ENCODE results near the gene NAV2.

NAV2 gene

DNA sequence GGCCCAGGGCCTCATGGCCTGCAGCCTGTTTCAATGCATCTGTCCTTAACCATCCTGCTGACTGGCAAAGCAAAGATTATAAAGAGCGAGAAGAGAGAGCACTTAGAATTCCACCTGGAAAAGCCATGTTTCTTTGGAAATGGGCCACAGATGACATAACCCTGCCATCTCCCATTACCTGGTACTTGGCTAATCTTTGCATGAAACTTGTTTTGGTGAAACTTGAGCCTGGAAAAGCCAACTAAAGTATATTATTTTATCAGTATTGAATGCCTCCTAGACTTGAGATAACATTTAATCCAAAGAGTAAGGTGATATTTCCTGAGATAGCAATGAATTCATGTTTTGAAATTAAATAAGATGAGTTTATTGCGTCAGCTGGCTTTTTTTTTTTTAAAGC is 72.6 kb downstream of the NAV2 start:
- DNase-seq = no peak

DNA sequence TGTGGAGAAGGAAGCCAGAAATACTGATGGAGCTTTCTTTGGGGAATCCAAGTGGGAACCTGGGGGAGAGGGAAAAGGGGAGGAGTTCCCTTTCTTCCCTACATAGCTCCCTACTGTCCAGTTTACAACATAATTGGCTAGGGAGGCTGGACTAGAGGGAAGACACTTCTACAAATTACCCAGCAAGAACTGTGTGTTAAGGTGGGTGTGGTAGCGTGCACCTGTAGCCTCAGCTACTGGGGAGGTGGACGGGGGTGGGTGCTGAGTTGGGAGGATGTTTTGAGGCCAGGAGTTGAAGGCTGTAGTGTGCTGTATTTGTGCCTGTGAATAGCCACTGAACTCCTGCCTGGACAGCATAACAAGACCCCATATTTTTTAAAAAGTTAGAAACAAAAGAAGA is 74.0 kb downstream of the NAV2 start:
- no peak for DNase-seq

DNA sequence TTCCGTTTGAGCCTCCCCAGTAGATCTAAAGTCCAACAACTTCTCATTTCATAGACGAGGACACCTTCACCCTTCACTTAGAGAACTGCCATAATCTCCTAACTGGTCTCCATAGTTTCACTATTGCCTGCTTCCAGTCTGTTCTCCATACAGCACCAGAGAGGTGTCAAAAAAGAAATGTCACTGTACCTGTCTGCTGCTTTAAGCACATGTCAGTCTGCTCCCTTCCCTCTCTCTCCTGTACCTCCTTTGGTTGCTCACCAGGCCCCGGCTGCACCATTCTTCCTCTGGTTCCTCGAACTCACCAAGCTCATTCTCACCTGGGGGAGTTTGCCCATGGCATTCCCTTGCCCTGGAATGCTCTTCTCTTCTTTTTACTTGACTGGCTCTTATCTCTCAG is 75.8 kb downstream of the NAV2 start:
- DNase-seq = no peak

DNA sequence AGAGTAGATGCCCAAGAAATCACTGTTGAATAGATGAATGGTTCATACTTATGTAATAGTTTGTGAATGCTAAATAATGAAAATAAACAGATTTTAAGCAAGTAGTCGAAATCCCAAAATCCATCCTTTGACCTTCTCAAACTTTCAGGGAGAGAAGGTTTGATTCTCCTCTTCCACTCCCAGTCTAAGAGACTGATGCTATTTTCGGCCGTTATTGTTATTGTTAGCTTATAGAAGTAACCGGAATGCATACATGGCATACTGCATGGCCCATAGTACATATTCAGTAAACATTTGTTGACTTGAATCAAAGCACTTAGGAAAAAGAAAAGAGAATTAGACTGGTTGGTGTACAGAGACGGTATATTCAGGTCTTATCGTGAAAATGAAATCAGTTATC is 76.6 kb downstream of the NAV2 start:
- DNase-seq = no peak

DNA sequence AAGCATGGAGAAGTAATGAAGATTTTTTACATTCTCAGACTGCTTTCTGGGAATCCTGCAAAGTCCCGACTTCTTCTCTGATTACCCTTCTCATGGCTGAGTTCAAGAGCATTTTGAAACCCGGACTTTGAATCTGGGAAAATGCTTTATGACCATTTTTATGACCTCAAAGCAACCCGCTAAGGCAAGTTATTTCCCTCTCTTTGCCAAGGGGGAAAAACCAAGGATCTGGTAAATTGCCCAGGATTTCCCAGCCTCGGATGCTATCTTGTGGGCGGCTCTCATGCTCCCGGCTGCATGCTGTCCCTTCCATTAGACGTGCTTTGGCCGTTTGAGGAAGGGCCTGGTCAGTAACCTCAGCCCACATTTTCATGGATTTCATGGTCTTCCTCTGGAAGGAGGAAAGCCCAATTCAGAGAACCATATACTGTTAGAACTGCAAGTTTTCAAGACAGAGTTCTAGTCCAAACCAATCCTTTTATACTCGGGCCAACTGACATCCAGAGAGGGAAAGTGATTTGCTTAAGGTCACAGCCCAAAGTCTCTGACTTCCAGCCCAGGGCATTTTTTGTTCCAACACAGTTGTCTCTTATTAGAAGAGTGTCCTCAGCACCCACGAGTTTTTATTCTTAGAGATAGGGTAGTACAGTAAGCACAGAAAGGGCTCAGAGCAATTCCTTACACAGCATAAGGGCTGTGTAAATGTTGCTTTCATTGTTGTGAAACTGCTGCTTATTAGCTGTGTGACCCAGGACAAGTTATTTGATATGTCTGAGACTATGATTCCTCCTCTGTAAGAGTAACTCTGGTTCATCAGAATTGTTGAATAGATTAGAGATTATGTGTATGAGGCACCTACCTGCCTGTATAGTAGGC is 77.4 kb downstream of the NAV2 start:
- no peak for DNase-seq

DNA sequence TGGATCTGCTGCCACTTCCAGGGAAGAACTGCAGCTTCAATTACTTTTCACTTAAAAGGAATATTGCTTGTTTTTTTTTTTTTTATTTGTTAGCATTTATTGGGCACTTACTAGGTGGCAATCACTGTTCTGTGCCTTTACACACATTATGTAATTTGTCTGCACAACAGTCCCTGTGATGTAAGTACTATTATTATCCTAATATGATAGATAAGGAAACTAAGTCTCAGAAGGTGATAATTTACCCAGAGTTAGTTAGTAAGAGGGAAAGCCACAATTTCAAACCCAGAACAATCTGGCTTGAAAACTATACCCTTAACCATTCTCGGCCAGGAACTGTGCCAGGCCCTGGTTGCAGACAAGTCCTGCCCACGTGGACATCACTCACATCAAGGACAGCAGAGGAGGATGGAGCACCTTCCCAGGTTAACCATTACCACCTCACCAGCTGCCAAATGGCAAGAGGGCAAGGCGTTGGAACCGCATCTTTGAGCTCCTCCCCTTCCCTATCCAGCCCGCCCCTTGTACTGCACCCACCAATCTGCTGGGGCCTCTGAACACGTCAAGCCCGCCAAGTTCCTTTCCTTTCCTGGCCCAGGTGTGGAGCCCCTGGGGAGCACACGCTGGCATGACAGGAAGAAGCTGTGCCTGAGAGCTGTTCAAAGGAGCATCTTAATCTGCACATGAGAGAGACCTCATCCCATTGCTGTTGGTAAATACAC is 78.4 kb downstream of the NAV2 start:
- no peak for DNase-seq

DNA sequence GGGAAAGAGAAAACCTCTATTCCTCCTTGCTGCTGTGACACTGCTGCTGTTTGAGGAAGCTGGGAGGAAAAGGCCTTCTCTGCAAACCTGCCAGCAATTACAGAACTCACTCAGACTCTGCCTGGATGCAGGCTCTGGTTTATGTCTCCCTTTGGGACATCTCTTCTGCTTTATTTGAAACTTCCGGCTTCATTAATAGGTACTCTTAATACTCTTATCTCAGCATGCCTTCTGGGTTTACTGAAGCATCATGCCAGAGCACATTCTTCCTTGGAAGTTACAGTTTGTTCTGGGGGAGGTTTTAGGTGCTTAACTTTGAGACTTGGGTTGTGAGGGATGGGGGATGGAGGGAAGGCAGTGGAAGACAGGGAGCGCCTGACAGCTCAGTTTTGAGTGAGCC is 79.9 kb downstream of the NAV2 start:
- DNase-seq = no peak

DNA sequence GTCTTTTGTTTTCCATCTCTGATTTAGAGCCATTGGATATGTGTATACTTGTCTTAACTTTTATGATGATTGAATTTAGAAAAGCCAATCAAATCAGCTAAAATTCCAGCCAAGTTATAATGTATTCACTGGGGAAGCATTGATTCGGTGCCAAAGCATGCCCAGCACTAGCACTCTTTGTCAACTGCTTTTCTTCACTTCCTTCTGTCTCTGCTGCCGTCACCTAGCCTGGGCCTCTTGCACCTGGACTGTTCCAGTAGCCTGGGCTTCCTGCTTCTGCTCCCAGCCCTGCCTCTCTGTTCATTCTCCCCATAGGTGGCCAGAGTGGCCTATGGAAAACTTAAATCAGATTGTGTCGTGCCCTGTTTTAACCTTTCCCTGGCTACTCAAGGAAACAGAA is 80.7 kb downstream of the NAV2 start:
- DNase-seq = no peak

DNA sequence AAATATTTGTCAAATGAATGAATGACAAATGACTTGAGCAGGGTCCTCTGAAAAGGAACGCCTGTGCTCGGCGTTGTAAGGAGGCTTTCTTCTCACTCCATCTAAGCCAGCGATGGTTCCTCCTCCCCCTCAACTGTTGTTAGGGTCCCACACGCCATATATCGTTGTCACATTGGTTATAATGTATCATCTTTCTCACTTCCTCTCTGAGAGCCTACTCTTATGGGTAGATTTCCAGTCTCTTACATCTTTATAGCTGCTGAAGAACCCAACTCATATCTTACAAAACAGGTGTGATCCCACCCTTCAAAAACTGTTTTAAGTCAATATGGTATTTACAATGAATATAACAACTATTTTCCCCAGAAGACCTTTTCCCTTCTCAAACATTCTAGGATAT is 81.5 kb downstream of the NAV2 start:
- DNase-seq = no peak

DNA sequence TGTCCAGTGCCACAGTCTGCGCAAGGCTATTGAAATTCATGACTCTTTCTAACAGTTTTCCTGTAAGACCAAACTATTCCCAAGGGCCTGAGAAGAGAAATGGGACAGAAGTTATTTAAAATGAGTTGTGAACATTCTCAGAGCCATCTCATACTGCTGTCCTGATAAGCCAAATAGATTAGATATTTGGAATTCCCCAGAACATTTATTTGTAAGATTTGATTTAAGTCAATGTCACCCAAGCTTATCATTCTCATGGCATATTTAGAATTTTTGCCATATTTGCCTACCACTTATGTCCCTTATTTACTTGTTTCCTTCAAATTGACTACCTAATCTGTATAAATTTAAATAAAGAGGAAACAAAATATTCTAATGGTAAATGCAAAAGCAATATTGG is 82.4 kb downstream of the NAV2 start:
- DNase-seq = no peak

DNA sequence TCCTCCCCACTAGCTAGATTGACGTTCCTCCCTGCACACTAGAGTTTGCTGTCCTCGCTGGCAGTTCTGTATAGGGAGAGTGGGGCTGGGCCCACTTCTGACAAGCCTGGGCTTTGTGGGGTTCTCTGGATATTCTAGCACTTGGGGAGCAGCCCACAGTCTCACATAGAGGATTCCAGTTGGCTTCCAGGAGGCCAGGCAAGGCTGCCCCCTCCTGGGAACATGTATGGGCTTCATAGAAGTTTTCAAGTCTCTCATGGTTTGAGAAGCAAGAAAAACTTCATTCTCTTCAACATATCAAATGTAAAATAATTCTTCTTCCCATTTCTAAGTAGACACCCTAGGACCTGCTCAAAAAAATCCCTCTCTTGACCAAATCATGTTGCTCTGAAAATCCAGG is 87.5 kb downstream of the NAV2 start:
- no peak for DNase-seq

DNA sequence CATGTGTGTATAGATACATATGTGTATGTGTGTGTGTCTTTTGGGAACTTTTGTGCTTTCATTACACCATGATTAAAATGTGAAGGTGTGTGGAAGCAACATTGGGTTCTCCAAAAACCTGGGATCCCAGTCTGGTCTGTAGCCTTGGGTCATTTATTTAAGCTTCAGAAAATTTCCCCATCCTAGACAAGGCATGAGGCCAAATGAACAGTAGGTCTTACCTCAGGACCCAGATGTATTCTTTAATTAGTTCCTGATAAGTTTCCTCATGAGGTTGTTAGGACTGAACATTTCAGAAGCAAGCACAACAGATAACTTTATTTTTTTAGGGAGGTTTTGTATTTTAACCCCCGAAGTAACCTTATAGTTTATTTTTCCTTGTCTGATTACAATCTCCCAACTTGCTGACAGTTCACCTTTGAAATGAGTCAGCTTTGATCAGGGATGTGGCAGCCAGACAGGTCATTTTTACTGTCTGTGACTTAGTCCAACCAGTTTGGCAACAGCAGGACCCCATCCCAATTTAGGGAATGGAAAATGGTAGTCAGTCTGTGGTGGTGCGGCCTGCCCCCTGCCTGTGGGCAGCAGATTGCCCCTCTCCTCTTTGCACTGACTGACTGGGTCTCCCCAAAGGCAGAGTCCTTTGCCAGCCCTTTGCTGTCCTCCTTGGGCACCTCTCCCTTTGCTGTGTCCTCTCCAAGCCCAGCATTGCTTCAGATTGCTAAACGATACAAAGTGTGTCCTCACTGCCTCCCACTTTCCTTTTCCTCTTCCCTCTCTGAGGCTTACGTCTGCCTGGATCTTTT is 88.3 kb downstream of the NAV2 start:
- DNase-seq = no peak

DNA sequence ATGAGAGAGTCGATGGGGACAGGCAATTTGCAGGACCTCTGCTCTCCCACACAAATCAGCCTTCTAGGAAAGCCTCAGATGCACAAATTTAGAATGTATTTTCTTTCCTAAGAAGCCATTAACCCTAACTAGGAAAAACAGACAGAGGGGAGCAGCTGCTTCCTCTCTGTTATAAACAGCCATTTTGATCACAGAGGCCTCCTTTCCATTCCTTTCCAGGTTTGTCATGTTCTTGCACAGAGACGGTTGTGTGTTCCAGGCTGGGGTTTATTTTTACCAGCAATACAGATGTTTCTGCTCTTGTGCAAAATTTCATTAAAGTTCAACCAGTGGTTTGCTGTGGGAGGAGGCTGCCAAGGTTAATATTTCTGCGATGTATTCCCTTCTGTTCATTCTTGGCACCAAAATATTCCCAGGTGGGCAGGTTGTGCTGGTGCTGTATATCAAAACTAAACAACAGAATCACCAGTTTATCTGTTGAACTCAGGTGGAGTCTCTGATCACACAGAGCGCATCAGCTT is 90.2 kb downstream of the NAV2 start:
- no peak for DNase-seq

DNA sequence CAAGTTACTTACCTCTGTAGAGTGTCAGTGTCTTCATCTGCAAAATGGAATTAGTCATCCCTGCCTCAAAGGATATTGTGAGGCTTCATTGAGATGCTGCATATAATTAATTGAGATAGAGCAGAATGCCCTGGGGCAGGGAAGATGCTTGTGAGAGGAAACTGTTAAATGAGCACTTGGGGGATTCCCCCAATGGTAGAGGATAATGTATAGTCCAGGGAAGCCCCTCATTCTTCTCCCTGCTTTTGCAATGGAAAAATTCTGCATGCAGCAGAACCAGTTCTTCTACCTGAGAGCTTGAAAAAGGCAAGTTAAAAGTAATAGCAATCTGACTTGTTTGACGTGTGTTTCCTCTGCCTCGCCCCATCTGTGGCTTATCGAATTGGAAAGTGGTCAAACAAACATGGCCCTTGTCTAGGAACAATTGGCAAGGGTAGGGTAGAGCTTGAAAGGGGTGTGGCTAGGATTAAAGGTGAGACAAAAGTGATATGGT is 90.9 kb downstream of the NAV2 start:
- no peak for DNase-seq

DNA sequence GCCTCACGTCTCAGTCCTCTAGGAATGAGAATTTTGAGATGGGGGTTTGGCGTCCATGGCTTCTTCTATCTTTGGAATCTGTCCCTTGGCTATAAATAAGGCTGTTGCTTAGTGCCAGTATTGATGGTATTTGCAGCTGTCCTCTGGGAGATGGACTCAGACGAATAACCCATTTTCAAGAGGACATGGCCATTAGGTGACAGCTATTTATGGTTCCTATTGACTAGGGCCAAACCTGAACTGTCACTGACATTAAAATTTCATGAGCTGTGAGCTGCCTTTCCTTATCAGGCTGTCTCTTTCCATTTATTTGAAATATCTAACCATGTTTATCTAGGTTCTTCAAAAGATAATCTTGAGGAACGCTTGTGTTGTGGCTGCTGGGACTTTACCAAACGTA is 92.7 kb downstream of the NAV2 start:
- no peak for DNase-seq

DNA sequence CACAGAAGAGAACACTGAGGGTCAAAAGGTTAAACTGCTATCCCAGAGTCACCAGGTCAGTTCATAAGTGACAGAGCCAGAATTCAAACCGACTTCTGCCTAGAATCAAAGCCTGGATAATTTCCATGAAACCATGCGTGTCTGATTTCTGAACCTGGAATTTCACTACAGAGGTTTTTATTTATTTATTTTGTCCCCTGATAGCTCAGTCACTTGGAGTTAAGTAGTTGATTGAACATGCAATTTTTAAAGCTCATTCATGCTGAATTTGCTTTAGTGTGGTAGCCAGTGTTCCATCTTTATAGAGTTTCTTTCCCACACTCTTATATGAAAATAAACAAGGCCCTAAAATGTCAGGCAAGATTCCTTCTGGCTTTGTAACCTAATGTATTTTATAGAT is 93.2 kb downstream of the NAV2 start:
- no peak for DNase-seq

DNA sequence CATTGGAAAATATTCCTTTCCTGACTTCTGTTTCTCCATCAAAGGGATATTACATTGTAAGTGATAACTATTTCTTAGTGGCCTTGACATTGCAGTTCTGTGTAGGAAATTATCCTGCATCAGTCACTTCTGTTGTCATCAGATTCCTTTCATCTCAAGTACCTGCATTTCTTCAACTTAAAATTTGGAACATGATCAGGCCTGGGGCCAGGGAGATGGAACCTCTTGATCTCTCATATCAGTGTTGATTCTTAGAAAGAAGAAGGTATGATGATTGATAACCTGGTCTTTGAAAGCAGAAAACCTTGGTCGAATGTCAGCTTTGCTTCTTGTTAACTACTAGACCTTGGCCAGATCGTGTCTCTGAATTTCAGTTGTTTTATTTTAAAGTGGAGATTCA is 93.6 kb downstream of the NAV2 start:
- DNase-seq = no peak

DNA sequence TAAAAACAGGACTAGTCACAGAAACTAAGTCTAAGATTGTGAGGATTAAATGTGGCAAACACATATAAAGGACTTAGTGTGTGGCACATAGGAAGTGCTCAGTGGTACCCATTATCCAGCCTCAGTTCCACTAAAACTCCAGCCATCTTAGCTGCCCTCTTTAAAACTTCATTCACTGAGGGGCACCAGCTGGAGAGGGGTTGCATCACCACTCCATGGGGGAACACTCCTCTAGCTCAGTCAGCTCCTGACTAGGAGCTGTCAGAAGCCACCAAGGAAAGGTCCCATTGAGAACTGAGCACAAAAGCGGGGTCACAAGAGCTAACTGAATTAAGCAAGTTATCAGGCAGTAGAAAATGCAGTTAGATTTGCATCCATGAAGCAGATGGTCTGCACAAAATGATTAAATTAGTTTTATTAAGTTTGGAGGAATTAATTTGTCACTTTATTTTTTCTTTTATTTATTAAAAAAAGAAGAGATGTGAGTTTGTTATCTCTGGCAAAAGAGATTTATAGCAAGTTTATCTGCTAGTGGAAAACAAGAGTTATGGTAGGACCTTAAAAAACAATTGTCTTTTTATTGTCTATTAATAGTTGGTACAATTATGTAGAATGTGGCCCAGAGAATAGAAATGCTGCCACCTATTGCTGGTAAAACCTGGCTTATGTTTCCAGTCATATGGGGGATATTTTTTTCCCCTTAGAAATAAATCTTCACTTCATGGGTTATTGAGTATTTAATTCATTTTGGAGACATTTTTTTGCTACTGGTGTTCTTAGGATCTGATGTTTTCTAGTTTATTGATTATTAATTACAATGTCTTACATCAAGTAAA is 95.7 kb downstream of the NAV2 start:
- no peak for DNase-seq

DNA sequence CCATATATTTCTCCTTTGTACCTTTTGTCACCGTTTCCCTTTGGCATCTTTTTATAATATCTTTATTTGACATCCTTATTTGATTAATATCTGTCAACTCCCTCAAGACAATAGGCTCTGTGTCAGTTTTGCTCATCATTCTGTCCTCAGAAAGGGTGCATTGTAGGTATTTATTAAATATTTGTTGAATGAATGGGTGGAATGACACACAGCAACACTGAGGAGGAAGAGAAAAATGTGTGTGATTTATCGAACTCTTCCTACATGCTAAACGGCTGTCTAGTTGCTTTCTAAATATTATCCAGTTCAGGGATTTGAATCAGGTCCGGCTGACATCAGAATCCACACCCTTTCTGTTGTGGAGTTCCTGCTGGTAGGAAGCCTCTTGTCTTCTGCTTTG is 98.2 kb downstream of the NAV2 start:
- no peak for DNase-seq

DNA sequence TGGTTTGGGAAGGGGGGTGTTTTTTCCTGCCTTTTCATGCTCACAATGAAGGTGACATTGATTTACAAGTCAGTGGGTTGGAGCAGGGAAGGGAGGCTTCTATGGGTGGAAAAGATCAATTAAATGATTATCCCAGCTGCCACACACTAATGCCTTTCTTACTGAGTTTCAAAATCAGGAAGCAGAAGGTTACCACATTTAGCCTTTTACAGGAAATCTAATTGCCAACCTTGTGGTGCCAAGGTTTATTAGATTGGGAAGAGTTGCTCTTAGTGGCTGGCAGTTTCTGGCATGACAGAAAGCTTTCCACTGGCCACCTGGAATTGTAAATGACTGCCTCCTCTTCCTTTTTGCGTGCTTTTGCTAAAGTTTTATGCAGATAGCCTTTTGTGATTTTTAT is 98.7 kb downstream of the NAV2 start:
- no peak for DNase-seq

DNA sequence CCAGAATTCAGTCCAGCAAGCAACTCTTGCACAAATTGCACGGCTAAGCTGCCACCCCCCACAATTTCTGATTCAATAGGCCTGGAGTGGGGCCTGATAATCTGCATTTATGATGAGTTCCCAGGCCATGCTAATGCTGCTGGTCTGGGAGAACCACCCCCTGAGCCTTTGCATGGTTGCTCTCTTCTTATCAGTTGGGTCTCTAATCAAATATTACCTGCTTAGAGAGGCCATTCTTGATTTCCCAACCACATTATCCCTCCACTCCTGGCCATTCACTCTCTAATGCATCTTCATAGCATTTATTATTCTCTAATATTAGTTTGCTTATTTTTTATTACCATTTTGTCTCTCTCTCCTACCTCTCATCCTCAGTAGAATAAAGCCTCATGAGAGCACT is 99.5 kb downstream of the NAV2 start:
- no peak for DNase-seq

DNA sequence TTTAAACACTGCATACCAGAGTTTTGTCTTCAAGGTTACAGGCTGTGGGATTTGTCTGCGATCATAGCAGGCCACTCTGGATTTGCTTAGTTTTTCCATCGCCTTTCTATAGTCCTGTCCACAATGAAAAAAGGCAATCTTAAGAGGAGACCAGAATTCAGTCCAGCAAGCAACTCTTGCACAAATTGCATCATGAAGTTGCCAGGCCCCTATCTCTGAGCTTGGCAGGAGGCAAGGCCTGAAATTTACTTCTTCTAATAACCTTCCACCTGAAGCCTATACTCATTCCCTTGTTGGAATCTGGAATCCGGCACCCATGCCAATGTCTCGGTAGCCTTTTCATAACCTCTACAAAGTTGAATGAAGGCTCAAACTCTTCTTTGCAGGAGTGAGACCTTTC is 100.1 kb downstream of the NAV2 start:
- DNase-seq = no peak

Data from activated gamma-delta T cell treated with Interleukin-2 at 50 U/mL for 16 hours (primary cell).